Activated CD4-positive, alpha-beta T cell treated with anti-CD3 and anti-CD28 coated beads, Interleukin-10, Interleukin-2, amounts not matched to agents 100 ng/mL and 50 ng/mL, durations not matched to agents 16 hours and 8 hours (primary cell): Measurements from ENCODE around the gene FRYL.
"Not testable (repeated sequence)": the region's sequence is repeated elsewhere in the genome, so short reads cannot be mapped to it uniquely, and the experiment has no call there.

Source experiments
- DNase-seq: peaks from one replicate; pipeline ENCODE4 v3.0.0-alpha.2; 2020

Gene FRYL

DNA sequence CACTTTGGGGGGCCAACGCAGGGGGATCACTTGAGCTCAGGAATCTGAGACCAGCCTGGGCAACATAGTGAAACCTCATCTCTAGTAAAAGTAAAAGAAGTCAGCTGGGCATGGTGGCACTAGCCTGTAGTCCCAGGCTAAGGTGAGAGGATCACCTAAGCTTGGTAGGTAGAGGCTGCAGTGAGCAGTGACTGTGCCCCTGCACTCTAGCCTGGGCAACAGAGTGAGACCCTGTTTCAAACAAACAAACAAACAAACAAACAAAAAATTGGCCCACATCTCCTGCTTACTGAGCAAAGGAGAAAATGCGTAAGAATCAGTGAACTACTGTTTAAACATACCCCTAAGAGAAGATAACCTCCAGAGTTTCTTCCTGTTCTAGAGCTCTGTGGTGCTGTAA is 85.3 kb downstream of the FRYL start:
- DNase-seq, result no peak

DNA sequence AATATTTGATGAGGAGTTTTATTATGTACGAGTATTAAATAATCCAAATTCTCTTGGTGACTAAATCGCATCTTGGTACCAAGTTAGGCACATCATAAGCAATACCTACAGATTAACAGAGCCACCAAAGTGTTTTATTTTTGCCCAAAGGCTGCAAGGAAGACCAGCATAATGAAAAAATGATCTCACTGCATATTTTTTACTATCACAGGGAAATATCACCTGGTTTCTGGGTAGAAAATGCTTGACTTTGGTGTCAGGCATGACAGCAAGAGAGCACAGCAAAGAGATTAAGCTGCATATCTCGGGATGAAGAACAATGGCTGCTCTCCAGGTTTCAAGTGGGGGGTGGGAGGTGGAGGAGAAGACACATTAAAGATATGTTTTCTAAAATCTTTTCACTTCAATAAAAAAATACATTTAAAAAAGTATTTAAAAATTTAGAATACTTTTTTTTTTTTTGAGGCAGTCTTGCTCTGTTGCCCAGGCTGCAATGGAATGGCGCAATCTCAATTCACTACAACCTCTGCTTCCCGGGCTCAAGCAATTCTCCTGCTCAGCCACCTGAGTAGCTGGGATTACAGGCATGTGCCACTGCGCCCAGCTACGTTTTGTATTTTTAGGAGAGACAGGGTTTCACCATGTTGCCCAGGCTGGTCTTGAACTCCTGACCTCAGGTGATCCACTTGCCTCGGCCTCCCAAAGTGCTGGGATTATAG is 86.1 kb downstream of the FRYL start:
- DNase-seq, result no peak

DNA sequence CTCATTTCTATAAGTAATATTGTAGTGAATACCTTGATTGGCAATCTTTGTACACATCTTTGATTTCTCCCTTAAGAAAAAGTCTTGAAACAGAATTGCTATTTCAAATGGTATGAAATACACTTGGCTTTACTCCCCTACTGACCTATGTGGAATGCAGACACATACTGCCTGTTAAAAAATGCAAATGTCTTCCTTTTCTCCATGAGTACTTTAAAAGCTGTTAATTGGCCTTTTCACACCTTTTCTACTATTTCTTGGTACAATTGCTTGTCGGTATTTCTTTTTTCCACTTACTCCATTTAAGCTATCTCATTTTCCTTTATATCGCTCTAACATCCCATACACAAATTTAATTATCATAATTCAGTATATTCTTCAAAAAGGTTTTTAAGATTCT is 87.2 kb downstream of the FRYL start:
- DNase-seq, result no peak

DNA sequence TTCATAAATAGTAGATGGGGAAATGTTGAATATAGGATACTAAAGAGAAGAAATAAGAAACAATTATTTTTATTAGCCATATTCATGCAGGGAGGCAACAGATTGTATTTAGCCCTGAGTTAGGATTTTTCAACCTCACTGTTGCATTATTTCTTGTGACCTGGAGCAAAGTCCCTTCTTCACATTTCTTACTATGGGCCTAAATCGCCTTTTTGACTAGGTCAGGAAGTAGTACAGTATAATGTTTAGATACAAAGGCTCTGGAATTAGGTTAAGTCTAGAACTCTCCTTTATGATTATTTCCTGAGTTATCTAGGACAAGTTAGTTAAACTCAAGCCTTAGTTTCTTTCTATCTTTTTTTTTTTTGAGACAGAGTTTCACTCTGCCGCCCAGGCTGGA is 88.0 kb downstream of the FRYL start:
- DNase-seq, result no peak

DNA sequence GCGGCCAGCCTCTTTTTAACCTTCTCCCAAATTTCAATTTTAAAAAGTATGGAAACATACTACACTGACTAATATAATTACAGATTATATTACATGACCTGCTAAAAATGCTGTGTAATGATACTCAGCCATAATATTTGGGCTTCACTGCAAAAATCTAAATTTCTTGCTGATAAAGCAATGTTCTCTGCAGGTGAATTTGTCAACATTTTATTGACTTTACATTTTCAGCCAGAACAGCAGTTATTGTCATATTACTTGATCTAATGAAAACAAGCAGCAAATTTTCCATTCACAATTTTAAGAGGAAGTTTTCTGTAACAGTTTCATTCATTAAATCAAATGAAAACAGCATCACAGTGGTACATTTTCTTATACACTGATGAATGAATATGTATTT is 91.1 kb downstream of the FRYL start:
- DNase-seq, result no peak

DNA sequence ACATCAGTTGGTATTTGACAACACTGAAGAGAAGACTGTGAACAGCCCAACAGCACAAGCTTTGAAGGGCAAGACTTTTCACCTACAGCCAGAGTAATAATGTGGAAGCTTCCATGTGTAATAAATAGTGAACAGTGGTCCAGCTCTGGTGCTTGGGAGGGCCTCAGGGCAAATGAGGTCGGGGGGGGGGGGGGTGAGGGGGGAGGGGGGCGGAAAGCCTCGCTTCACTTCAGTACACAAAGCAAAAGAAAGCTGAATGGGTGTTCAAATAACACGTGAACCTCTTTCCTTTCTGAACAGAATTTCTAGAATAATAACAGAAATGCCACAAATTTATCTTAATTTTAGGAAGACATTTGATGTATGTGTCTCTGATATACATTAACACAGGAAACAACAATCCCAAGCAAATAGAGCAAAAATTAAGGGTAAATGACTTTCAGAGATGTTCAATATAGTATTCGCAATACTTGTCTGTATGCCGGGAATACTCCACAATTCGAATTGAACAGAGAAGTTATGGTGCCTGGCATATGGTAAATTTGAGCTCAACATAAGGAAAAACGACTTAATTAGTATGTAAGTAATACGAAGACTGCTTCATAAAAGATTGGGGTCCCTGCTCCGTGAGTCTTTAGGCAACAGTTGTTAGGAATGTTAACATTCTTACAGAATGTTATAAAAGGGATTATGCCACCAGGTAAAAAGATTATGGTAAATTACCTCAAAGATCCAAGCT is 92.6 kb downstream of the FRYL start:
- DNase-seq, result no peak

DNA sequence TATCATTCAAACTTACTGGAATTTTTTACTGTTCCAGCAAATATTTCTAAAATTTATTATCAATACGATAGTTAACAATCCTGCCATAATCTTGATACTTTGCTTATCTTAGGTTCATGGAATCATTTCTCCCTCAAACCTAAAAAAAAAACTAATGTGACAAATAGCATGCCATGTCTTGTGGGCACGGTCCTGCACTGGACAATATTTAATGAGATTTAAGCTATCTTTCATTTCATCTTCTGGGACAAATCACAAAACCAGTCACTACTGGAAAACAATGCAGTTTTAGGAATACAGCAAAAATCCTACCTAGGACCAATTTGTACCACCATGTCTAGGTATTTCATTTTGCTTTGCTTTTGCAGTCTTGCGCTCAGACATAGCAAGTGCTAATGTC is 93.7 kb downstream of the FRYL start:
- DNase-seq, result no peak

DNA sequence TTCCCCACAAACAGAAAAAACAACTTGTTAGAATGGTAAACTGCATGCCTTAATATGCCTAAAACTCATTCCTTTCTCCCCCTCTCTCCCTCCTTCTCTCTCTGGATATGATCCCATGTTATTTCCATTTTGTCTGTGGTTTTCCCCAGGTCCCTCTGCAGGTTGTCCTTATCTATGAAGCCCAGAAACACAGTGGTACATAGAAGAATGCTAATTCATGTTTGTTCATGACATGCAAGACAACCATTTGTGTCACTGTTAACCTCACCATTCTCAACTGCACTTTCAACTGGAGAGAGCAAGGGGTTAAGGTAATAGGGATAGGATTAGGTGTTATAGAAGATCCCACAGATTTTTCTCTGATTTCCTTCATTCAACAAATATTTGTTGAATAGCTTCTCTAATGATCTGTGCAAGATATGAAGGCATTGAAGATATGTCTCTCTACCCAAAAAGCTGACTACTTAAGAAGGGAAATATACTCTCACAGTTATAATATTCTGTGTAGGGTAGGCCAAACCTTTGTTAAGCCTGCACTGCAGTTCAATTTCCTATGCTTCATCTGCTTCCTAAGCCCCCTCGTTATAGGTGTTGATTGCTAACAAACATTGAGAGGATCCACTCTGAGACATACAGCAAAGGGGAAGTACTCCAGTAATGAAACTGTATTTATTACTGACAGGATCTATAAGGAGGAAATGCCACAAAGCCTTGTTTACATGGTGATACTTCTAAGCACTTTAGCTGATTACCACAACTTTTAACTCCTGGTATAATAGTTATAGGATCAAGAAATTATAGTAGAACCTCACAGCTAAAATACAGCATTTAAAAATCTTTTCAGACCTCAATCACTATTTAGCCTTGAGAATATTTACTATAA is 96.1 kb downstream of the FRYL start:
- DNase-seq, result no peak

DNA sequence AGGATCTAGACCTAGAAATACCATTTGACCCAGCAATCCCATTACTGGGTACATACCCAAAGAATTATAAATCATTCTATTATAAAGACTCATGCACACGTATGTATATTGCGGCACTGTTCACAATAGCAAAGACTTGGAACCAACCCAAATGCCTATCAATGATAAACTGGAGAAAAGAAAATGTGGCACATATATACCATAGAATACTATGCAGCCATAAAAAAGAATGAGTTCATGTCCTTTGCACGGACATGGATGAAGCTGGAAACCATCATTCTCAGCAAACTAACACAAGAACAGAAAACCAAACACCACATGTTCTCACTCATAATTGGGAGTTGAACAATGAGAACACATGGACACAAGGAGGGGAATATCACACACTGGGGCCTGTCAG is 97.2 kb downstream of the FRYL start:
- not testable (repeated sequence) for DNase-seq

DNA sequence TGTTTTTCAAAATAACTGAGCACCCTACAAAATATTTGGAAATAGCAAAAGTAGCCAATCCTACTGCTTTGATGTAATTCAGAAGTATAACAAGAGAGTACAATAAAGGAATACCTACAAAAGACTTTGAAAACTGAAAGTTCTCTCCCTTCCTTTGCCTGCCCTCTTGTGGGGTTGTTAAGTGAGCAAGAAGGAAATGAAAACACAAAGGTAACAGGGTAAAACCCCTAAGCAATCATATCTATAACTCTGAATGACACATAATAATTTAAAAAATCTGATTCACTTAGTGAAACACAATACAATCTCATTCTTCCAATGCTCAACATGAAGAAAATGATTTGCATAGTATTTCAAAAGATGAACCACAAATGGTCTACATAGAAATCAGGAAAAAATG is 98.2 kb downstream of the FRYL start:
- DNase-seq, result peak; percentile 70

DNA sequence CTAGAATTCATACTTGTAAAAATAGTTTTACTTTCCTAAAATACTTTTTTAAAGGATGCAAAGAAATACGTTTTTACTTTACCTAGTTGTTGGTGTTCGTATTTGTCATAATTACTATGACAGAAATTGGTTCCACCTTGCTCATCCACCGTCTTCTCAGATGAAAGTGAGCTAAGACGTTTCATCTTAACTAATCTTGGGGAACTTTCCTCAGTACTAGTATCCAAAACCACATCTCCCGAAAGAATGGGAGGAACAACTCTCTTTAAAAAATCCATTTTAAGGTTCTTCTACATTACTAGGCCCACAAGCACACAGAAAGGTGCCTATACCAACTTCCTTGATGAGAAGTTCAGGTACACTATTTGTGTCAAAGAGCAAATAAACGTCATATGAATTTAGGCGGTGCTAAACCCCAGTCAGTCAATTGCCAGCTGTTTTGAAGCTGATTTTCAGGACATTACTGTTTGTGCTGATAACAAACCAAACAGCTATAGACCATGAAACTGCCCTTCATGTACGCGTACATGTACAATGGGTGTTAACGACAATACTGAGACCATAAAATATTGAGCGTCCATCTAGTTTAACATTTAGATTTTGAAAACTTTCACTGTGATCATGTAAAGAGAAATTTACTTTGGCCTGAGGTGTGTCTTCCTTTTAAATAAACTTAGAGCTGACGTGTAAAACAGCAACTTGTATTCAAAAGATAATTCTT is 99.1 kb downstream of the FRYL start:
- no peak for DNase-seq

DNA sequence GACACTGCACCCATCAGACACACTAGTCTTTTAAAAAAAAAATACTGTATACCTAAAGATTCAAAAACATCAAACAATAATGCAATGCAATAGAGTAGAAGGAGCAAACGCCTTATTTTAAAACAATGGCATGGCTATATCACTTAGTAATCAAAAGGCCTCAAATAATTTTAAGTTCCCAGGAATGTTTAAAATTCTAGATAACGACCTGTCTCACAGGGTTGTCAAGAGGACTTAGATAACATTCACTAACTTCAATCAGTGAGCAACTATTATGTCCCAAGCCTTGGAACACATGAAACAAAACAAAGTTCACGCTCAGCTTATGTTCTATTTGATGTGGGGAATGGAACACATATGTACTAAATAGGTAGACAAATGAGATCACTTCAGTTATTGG is 106.5 kb downstream of the FRYL start:
- no peak for DNase-seq

DNA sequence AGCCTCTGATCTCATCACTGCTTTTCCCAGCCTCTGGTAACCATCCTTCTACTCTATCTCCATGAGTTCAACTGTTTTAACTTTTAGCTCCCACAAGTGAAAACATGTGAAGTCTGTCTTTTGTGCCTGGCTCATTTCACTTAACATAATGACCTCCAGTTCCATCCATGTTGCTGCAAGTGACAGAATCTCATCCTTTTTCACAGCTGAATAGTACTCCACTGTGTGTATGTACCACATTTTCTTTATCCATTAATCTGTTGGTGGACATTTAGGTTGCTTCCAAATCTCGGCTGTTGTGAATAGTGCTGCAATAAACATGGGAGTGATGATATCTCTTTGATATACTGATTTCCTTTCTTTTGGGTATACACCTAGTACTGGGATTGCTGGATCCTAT is 109.5 kb downstream of the FRYL start:
- no peak for DNase-seq

DNA sequence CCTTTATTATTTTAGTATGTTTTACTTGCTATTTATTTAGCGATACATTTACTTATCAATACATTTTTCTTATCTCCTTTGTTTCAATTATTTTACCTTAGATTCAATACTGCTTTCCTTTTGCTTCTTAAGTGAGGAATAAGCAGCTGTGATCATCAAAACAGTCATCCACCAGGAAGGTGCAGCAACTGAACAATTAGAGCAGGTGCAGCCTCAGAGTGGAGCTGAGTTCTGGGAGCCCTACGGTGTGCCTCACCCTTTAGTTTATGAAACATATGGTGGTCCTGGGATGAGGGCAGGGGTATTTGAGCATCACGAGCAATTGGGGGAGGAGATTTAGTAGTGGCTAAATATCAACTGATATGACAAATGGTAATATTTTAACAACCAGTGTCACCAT is 111.0 kb downstream of the FRYL start:
- no peak for DNase-seq

DNA sequence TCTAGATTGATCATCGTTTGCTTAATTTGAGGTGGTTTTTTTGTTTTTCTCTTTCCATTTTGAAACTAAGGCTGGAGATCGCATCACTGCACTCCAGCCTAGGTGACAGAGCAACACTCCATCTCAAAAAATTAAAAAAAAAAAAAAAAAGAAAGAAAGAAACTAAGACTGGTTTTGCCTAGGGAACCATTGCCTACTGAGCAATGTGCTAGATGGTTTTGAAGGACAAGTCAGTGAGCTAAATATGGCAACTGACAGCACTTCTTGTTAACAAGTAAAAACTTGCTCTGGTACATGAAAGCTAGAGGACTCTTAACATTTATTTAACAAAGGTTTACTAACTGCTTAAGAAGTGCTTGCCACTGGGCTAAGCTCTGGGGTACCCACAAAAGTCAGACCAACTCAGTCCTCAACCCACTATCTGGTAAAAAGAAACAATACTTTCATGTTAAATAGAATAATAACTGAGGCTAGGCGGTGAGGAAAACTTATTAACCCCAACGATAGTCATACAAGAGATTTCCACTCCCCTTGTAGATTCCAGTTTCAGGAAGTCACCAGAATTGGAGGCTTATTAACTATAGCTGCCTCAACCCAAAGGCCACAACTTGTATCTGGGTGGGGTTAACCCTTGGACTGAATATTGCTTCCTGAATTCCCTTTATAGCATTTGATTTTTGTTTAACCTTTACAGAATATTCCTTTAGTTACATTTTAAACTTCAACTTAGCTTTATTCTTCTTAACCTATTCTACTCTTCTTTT is 111.6 kb downstream of the FRYL start:
- DNase-seq, result no peak

DNA sequence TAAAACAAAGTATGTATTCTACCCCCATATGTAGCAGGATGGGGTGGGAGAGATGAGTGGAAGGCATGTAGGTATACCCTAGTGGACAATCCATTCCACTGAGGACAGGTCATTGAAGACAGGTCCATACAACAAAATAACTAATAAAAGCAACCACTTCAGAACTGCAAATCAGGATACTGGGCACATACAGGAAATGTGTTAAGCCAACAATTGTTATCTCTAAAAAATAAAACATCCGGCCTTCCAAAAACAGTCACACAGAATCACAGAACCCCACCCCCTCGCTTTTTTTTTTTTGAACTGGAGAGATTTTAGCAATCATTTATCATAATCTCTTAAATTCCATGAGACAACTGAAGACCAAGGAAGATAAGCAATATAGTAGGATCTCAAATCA is 112.9 kb downstream of the FRYL start:
- no peak for DNase-seq

DNA sequence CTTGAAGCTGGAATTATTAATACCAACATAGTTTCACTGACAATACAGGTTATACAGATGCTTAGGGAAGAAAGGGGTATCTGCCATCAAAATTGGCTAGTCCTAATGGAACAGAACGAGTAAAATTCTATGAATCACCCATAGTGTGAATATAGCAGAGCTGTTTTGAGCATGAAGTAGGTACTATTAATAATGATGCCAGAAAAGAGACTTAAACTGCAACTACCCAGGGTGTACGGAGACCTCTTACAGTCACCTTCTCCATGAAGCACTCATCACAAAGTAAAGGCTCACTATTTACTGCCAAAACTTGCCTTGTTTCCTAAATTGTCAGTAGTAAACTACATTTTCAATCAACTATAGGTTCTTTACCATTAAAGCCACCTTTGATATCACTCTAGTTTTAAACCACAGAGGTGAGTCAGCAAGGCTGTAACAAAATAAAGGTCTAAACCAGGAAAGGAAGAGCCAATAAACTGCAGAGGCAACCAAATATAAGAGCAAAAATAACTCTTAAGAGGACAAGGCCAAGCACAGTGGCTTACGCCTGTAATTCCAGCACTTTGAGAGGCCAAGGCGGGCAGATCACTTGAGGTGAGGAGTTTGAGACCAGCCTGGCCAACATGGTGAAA is 114.4 kb downstream of the FRYL start:
- DNase-seq, result peak; percentile 38

DNA sequence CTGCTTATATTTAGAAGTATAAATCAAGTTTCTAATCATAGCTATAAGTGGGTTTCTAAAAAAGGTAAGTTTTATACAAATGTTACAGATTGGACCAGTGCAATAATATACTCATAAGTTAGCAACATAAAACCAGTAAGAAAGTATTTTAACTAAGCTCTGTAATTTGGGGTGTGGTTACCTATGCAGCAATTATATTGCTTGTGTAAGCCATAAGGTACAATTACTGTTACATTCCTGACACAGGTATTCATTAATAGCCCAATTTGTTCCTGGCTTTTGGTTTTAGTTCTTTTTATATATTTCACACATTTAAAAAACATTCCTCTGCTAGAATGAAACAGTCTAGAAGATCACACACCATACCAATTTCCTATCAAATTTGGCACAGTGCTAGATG is 115.1 kb downstream of the FRYL start:
- no peak for DNase-seq

DNA sequence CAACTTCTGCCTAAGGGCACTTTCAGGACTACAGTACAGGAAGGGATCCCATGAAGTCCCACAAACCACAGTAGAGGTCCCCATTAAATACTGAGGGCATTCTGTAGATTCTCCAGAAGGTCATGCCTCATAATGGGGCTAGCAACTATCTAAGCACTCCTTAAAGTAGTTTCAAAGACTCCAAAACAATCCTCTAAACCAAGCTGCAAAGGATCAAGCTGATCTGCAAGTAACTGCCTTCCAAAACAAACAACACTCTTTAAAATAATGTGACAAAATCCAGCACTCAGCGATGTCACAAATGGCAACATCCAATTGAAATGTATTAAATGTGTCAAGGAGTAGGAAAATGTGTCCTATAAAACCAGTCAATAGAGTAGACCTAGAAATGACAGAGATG is 118.7 kb downstream of the FRYL start:
- DNase-seq, result no peak

DNA sequence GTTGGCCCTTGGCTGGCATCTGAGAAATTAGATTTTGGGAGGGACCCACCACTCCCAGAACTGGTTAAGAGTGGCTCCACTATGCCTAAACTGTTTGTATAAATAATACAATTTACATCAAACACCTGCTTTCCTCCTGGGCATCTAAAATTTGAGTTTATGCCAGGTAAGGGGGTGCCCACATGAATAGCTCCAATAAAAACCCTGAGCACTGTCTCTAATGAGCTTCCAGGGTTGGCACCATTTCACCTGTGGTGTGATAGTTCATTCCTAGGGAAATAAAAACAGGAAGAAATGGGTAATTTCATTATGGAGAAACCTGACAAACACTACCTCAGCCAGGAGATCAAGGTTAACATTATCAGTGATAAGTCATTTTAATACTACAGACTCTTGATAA is 119.7 kb downstream of the FRYL start:
- no peak for DNase-seq

DNA sequence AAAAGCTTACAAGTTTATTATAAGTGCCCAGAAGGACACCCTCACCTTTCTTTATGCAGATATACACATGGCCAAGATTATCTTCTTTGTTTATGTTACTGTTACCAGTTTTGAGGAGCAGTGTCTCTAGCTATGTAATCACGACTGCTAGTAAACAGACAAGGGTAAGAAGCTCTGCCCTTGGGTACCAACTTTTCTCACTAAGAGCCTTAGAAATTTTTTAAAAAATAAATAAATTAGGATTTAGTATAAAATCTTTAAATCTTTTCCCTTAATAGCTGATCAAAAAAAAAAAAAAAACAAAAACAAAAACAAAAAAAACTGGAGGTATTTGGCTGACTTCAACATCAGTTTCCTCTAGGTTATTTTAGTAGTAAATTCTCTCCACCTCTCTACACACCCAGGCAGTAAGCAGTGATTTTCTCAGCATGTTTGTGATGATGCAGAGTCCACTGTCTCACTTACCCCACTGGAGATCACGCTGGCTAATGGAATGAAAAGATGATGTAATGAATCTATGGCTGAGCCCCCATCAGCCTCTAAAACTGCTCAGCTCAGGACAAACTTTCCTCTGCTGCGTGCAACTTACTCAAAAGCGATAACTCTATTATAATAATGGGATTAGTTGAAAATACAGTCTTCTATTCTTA is 125.9 kb downstream of the FRYL start:
- no peak for DNase-seq
